Measurements from ENCODE around the gene MPZL1.

GRCh38 chr1:167774710-167775109, 52.9 kb downstream of the MPZL1 start:
- TF ChIP-seq, protein P1, sequence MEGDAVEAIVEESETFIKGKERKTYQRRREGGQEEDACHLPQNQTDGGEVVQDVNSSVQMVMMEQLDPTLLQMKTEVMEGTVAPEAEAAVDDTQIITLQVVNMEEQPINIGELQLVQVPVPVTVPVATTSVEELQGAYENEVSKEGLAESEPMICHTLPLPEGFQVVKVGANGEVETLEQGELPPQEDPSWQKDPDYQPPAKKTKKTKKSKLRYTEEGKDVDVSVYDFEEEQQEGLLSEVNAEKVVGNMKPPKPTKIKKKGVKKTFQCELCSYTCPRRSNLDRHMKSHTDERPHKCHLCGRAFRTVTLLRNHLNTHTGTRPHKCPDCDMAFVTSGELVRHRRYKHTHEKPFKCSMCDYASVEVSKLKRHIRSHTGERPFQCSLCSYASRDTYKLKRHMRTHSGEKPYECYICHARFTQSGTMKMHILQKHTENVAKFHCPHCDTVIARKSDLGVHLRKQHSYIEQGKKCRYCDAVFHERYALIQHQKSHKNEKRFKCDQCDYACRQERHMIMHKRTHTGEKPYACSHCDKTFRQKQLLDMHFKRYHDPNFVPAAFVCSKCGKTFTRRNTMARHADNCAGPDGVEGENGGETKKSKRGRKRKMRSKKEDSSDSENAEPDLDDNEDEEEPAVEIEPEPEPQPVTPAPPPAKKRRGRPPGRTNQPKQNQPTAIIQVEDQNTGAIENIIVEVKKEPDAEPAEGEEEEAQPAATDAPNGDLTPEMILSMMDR (IDR thresholded peaks at IDR 0.05; ENCODE audit: insufficient read depth, low read length), result no peak
- TF ChIP-seq SPI1 (IDR thresholded peaks at IDR 0.05; ENCODE audit: borderline replicate concordance, low read depth) (no peak), POLR2AphosphoS5 (IDR thresholded peaks at IDR 0.05; ENCODE audit: low read depth) (no peak)

Data from HL-60 (cell line).